ENCODE data around the gene BPIFB1.

The BPIFB1 gene

DNA sequence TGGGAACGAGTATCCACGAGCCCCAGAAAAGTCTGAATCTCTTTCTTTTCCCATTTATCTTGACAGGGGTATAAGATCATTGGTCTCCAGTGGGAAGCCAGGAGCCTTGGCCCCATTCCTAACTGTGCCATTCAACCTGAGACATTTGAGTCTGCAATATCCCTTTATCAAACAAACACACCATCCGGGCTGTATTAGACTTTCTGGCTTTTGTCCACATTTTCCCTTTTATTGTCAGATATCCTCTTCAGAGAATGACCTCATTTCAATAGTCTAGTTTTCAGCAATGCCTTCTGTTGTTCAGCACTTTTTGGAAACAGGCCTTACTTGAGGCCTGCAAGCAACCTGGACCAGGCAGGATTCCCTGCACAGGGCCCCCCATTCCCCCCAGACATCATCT lies 31.5 kb upstream of the BPIFB1 start:
- Histone ChIP-seq H2BK5ac (ENCODE audit: low read depth, low read length, poor library complexity) (no peak overlapping the region), H2BK12ac (ENCODE audit: low read length) (no peak overlapping the region), H3K4ac (ENCODE audit: low read depth, low read length) (no peak overlapping the region), H3K79me2 (ENCODE audit: control insufficient read depth, insufficient read depth, low read length, poor library complexity) (no peaks in the 10 kb centered on the region), H3K36me3 (ENCODE audit: control insufficient read depth in 1 of 2, insufficient read depth in 2 of 2, low read length in 2 of 2) (no peaks in the 10 kb centered on the region), H2AFZ (ENCODE audit: insufficient read depth, low read length, poor library complexity) (no peak overlapping the region), H3K9ac (ENCODE audit: low read length) (no peak overlapping the region), H4K91ac (ENCODE audit: low read depth, low read length) (no peak overlapping the region), H3K79me1 (ENCODE audit: low read length) (no peaks in the 10 kb centered on the region), H4K12ac (ENCODE audit: low read depth, low read length) (no peak overlapping the region), H3K4me1 (ENCODE audit: control insufficient read depth in 1 of 2, insufficient read depth in 2 of 2, low read length in 2 of 2) (no peaks in the 10 kb centered on the region), H4K8ac (ENCODE audit: low read depth, low read length) (no peak overlapping the region), H2BK120ac (ENCODE audit: insufficient read depth, low read length, poor library complexity) (no peak overlapping the region), H3K27me3 (ENCODE audit: insufficient read depth, low read length) (no peaks in the 10 kb centered on the region), H2AK5ac (ENCODE audit: low read length) (no peak overlapping the region), H3K4me3 (ENCODE audit: low read depth, low read length) (no peak overlapping the region), H3K18ac (ENCODE audit: low read length) (no peak overlapping the region), H3K14ac (ENCODE audit: low read length) (no peak overlapping the region), H3K4me2 (ENCODE audit: low read length) (no peak overlapping the region), H3K9me3 (ENCODE audit: insufficient read depth, low read depth, low read length) (no peaks in the 10 kb centered on the region), H3K27ac (ENCODE audit: low read depth, low read length) (no peak overlapping the region), H3K23ac (ENCODE audit: low read length) (no peak overlapping the region)
- no CpG with 5 or more reads among the region's 3 CpGs for WGBS (ENCODE audit: extremely low coverage, insufficient coverage, insufficient read length)
- DNase-seq, result no peak

DNA sequence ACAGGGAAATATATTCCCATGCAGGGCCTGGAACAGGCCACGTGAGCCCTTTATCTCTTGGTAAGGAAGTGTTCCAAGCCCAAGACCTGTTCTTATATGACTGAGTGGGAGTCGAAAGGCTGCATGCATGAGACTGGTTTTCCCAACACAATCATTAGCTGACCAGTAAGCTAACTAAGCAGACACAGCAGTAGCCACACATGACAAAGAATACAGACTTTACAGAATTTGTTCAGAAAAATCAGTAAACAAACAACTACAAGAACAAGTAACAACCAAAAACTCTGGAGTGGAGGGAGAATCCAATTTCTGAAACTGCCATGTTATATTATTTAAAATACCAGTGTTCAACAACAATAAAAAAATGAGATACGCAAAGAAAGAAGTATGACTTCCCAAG lies 30.6 kb upstream of the BPIFB1 start:
- H3K18ac ChIP-seq (ENCODE audit: low read length), result no peak overlapping the region
- no peak overlapping the region for H4K8ac ChIP-seq (ENCODE audit: low read depth, low read length)
- H3K4me2 ChIP-seq (ENCODE audit: low read length), result no peak overlapping the region
- no peaks in the 10 kb centered on the region for H3K4me1 ChIP-seq (ENCODE audit: control insufficient read depth in 1 of 2, insufficient read depth in 2 of 2, low read length in 2 of 2)
- no peak overlapping the region for H3K4me3 ChIP-seq (ENCODE audit: low read depth, low read length)
- no peak overlapping the region for H3K4ac ChIP-seq (ENCODE audit: low read depth, low read length)
- H3K36me3 ChIP-seq (ENCODE audit: control insufficient read depth in 1 of 2, insufficient read depth in 2 of 2, low read length in 2 of 2), result no peaks in the 10 kb centered on the region
- no CpG with 5 or more reads among the region's 3 CpGs for WGBS (ENCODE audit: extremely low coverage, insufficient coverage, insufficient read length)
- no peaks in the 10 kb centered on the region for H3K79me2 ChIP-seq (ENCODE audit: control insufficient read depth, insufficient read depth, low read length, poor library complexity)
- no peak for DNase-seq
- H4K91ac ChIP-seq (ENCODE audit: low read depth, low read length), result no peak overlapping the region
- no peak overlapping the region for H3K9ac ChIP-seq (ENCODE audit: low read length)
- H2BK12ac ChIP-seq (ENCODE audit: low read length), result no peak overlapping the region
- no peak overlapping the region for H4K12ac ChIP-seq (ENCODE audit: low read depth, low read length)
- H3K23ac ChIP-seq (ENCODE audit: low read length), result no peak overlapping the region
- H2AFZ ChIP-seq (ENCODE audit: insufficient read depth, low read length, poor library complexity), result no peak overlapping the region
- H3K79me1 ChIP-seq (ENCODE audit: low read length), result no peaks in the 10 kb centered on the region
- H3K14ac ChIP-seq (ENCODE audit: low read length), result no peak overlapping the region
- H2BK120ac ChIP-seq (ENCODE audit: insufficient read depth, low read length, poor library complexity), result no peak overlapping the region
- no peaks in the 10 kb centered on the region for H3K27me3 ChIP-seq (ENCODE audit: insufficient read depth, low read length)
- H2BK5ac ChIP-seq (ENCODE audit: low read depth, low read length, poor library complexity), result no peak overlapping the region
- H2AK5ac ChIP-seq (ENCODE audit: low read length), result no peak overlapping the region
- no peak overlapping the region for H3K27ac ChIP-seq (ENCODE audit: low read depth, low read length)
- H3K9me3 ChIP-seq (ENCODE audit: insufficient read depth, low read depth, low read length), result no peaks in the 10 kb centered on the region

DNA sequence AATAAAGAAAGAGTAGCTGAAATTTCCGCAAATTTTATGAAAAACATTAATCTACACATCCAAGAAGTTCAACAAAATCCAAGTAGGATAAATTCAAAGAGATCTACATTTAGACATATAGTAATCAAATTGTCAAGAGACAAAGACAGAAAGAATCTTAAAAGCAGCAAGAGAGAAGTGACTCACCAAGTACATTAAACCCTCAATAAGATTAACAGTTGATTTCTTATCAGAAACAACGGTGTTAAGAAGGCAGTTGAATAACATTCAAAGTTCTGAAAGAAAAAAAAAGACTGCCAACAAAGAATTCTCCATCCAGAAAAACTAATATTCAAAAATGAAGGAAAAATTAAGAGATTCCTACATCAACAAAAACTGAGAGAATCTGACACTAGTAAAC lies 28.0 kb upstream of the BPIFB1 start:
- H3K36me3 ChIP-seq (ENCODE audit: control insufficient read depth in 1 of 2, insufficient read depth in 2 of 2, low read length in 2 of 2), result no peaks in the 10 kb centered on the region
- H3K27ac ChIP-seq (ENCODE audit: low read depth, low read length), result no peak overlapping the region
- H3K4ac ChIP-seq (ENCODE audit: low read depth, low read length), result no peak overlapping the region
- H4K91ac ChIP-seq (ENCODE audit: low read depth, low read length), result no peak overlapping the region
- no CpG with 5 or more reads among the region's 2 CpGs for WGBS (ENCODE audit: extremely low coverage, insufficient coverage, insufficient read length)
- no peak overlapping the region for H3K14ac ChIP-seq (ENCODE audit: low read length)
- H4K8ac ChIP-seq (ENCODE audit: low read depth, low read length), result no peak overlapping the region
- H2BK120ac ChIP-seq (ENCODE audit: insufficient read depth, low read length, poor library complexity), result no peak overlapping the region
- no peaks in the 10 kb centered on the region for H3K79me2 ChIP-seq (ENCODE audit: control insufficient read depth, insufficient read depth, low read length, poor library complexity)
- no peak overlapping the region for H3K4me2 ChIP-seq (ENCODE audit: low read length)
- H3K4me1 ChIP-seq (ENCODE audit: control insufficient read depth in 1 of 2, insufficient read depth in 2 of 2, low read length in 2 of 2), result no peaks in the 10 kb centered on the region
- no peak overlapping the region for H4K12ac ChIP-seq (ENCODE audit: low read depth, low read length)
- H2BK5ac ChIP-seq (ENCODE audit: low read depth, low read length, poor library complexity), result no peak overlapping the region
- H3K27me3 ChIP-seq (ENCODE audit: insufficient read depth, low read length), result no peaks in the 10 kb centered on the region
- DNase-seq, result no peak
- H3K79me1 ChIP-seq (ENCODE audit: low read length), result no peaks in the 10 kb centered on the region
- no peak overlapping the region for H3K4me3 ChIP-seq (ENCODE audit: low read depth, low read length)
- H3K23ac ChIP-seq (ENCODE audit: low read length), result no peak overlapping the region
- no peak overlapping the region for H3K18ac ChIP-seq (ENCODE audit: low read length)
- H2AK5ac ChIP-seq (ENCODE audit: low read length), result no peak overlapping the region
- H3K9me3 ChIP-seq (ENCODE audit: insufficient read depth, low read depth, low read length), result no peaks in the 10 kb centered on the region
- no peak overlapping the region for H2AFZ ChIP-seq (ENCODE audit: insufficient read depth, low read length, poor library complexity)
- H2BK12ac ChIP-seq (ENCODE audit: low read length), result no peak overlapping the region
- H3K9ac ChIP-seq (ENCODE audit: low read length), result no peak overlapping the region

DNA sequence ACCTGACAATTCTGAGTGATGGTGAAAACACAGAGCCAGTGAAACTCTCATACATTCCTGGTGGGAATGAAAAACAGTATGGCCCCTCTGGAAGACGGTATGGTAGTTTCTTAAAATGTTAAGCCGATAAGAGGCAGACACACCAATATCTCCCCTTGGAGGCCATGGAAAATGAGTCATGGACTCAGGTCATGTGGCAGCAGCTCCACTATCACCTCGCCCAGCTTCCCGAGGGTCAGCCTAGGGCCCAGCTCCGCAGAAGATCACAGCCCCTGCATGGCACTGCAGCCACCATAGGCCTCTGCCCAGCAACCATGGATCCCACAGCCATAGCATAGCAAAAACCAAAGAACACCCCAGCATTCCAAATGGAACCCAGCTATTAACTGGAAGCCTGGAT lies 25.8 kb upstream of the BPIFB1 start:
- no peaks in the 10 kb centered on the region for H3K79me2 ChIP-seq (ENCODE audit: control insufficient read depth, insufficient read depth, low read length, poor library complexity)
- WGBS (ENCODE audit: extremely low coverage, insufficient coverage, insufficient read length), result no CpG with 5 or more reads among the region's 5 CpGs
- no peak overlapping the region for H3K9ac ChIP-seq (ENCODE audit: low read length)

More for the DNA sequence above, 25.8 kb upstream of the BPIFB1 start:
- H3K23ac ChIP-seq (ENCODE audit: low read length), result no peak overlapping the region
- no peak overlapping the region for H3K4me3 ChIP-seq (ENCODE audit: low read depth, low read length)
- no peak overlapping the region for H4K91ac ChIP-seq (ENCODE audit: low read depth, low read length)
- no peak overlapping the region for H3K4me2 ChIP-seq (ENCODE audit: low read length)
- no peaks in the 10 kb centered on the region for H3K27me3 ChIP-seq (ENCODE audit: insufficient read depth, low read length)
- no peak overlapping the region for H4K8ac ChIP-seq (ENCODE audit: low read depth, low read length)
- no peaks in the 10 kb centered on the region for H3K79me1 ChIP-seq (ENCODE audit: low read length)
- no peak overlapping the region for H2AK5ac ChIP-seq (ENCODE audit: low read length)
- no peak overlapping the region for H2AFZ ChIP-seq (ENCODE audit: insufficient read depth, low read length, poor library complexity)
- H2BK12ac ChIP-seq (ENCODE audit: low read length), result no peak overlapping the region
- H3K4ac ChIP-seq (ENCODE audit: low read depth, low read length), result no peak overlapping the region
- H4K12ac ChIP-seq (ENCODE audit: low read depth, low read length), result no peak overlapping the region
- H3K27ac ChIP-seq (ENCODE audit: low read depth, low read length), result no peak overlapping the region
- no peaks in the 10 kb centered on the region for H3K9me3 ChIP-seq (ENCODE audit: insufficient read depth, low read depth, low read length)
- no peak overlapping the region for H3K14ac ChIP-seq (ENCODE audit: low read length)
- no peak for DNase-seq
- no peak overlapping the region for H3K18ac ChIP-seq (ENCODE audit: low read length)
- H3K36me3 ChIP-seq (ENCODE audit: control insufficient read depth in 1 of 2, insufficient read depth in 2 of 2, low read length in 2 of 2), result no peaks in the 10 kb centered on the region
- no peak overlapping the region for H2BK120ac ChIP-seq (ENCODE audit: insufficient read depth, low read length, poor library complexity)
- H2BK5ac ChIP-seq (ENCODE audit: low read depth, low read length, poor library complexity), result no peak overlapping the region
- no peaks in the 10 kb centered on the region for H3K4me1 ChIP-seq (ENCODE audit: control insufficient read depth in 1 of 2, insufficient read depth in 2 of 2, low read length in 2 of 2)

All from trophoblast cell (in vitro differentiated cells and primary cell).